Ammon's horn (tissue), 1 donor: ENCODE results near the gene MFAP2.
"Not testable (repeated sequence)": the region's sequence is repeated elsewhere in the genome, so short reads cannot be mapped to it uniquely, and the experiment has no call there.

Experiments used
- DNase-seq: peaks from one replicate; pipeline ENCODE4 v3.0.0-alpha.2; 2016; ENCODE audit warnings: low spot score

MFAP2 gene

GRCh38 chr1:16979475-16980327 lies 719 bp downstream of the MFAP2 start:
- DNase-seq: no peak

GRCh38 chr1:16978567-16979474 lies 1.6 kb downstream of the MFAP2 start:
- no peak for DNase-seq

GRCh38 chr1:16978139-16978538 lies 2.3 kb downstream of the MFAP2 start:
- no peak for DNase-seq

- DNase-seq: no peak
Measured at GRCh38 chr1:16977377-16977776, 3.0 kb downstream of the MFAP2 start.

GRCh38 chr1:16976966-16977365 lies 3.5 kb downstream of the MFAP2 start:
- DNase-seq: no peak

GRCh38 chr1:16975838-16976237 lies 4.6 kb downstream of the MFAP2 start:
- DNase-seq: no peak

GRCh38 chr1:16975211-16975610 lies 5.2 kb downstream of the MFAP2 start:
- DNase-seq: no peak

GRCh38 chr1:16973215-16973614 lies 7.2 kb downstream of the MFAP2 start:
- no peak for DNase-seq

- DNase-seq: no peak
Measured at GRCh38 chr1:16972189-16972895, 8.1 kb downstream of the MFAP2 start.

GRCh38 chr1:16971341-16972188 lies 8.9 kb downstream of the MFAP2 start:
- DNase-seq: no peak

- DNase-seq: no peak
Measured at GRCh38 chr1:16970132-16970910, 10.1 kb downstream of the MFAP2 start.

- DNase-seq: no peak
Measured at GRCh38 chr1:16969651-16970050, 10.8 kb downstream of the MFAP2 start.

- no peak for DNase-seq
Measured at GRCh38 chr1:16969057-16969611, 11.3 kb downstream of the MFAP2 start.

GRCh38 chr1:16968372-16968771 lies 12.0 kb downstream of the MFAP2 start:
- no peak for DNase-seq

GRCh38 chr1:16967962-16968361 lies 12.5 kb downstream of the MFAP2 start:
- no peak for DNase-seq

GRCh38 chr1:16967095-16967575 lies 13.3 kb downstream of the MFAP2 start:
- DNase-seq: peak; percentile 52

GRCh38 chr1:16966282-16966681 lies 14.1 kb downstream of the MFAP2 start:
- no peak for DNase-seq

- DNase-seq: no peak
Measured at GRCh38 chr1:16965486-16966067, 14.8 kb downstream of the MFAP2 start.

GRCh38 chr1:16964169-16964568 lies 16.3 kb downstream of the MFAP2 start:
- DNase-seq: not testable (repeated sequence)
